ENCODE data around the gene LAMC3.

The LAMC3 gene

DNA sequence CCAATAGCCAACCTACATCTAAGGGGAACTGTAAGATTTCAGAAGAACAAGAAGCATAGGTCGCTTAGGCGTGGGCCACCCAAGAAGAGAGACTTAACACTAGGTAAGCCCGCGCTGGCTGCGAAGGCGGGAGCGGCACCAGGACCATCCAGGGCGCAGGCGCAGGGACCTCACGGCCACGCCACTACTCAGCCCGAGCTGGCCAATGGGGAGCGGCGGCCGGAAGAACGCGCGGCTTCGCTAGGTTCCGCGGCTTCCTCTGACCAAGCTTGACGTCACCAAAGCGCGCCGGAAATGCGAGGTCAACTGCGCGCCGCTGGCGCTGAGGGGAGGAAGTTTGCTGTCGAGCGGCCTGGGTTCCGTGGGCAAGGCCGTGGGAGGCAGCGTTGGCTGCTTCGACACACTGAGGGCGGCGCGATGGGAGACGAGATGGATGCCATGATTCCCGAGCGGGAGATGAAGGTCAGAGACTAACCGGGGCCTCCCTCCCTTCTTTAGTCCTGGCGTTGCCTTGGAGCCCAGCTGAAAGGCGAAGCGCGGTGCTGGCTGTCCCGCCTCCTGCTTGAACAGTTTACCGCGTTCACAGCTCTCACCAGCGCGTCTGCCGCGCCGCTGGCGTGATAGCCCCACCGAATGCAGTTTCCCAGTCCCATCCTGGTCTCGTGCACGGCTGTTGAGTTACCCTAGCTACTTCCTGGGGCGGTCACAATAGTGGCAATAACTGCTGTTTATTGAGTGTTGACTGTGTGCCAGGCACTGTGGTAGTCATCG, 116.5 kb downstream of the LAMC3 start, which contains the start of gene NUP214:
Gene NUP214, plus strand, starts transcription at position 299 of the 771 bp plus-strand sequence. Its CDS starts 119 bp downstream, at position 418.
- H3K4me3 Mint-ChIP-seq, result peak within 1 kb of the TSS; percentile 99
- peak within 1 kb of the TSS; percentile 99 for H3K27ac Mint-ChIP-seq
- ATAC-seq (replicated peaks), result peak; percentile 99
- H3K4me1 Mint-ChIP-seq, result peaks cover 8 to 17% of the 10 kb centered on the region in 2 donors
- DNase-seq, result peak; percentile 98
- peaks cover 11 to 14% of the 10 kb centered on the region in 2 donors for H3K36me3 Mint-ChIP-seq
- H3K9me3 Mint-ChIP-seq, result no peaks in the 10 kb centered on the region
- peaks cover 0 to 1% of the 10 kb centered on the region in 2 donors for H3K27me3 Mint-ChIP-seq

DNA sequence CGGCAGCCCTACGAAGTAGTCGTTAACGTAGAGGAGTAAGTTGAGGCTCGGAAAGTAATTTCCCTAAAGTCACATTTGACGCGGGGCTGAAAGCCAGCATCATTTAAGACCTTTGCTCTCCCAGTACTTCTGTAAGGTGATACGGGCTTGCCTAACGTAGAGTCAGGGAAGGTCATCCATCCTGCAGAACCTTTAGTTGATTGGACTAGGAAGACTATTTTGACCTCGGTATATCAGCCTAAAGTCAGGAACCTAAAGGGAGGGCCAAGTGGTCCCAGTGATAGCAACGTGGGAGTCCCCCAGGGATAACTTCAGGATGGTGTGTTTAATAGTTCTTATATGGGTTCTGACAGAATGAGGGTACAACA, 117.1 kb downstream of the LAMC3 start:
- H3K36me3 Mint-ChIP-seq, result peaks cover 12 to 14% of the 10 kb centered on the region in 2 donors
- H3K27me3 Mint-ChIP-seq, result no peaks in the 10 kb centered on the region
- peaks cover 8 to 17% of the 10 kb centered on the region in 2 donors for H3K4me1 Mint-ChIP-seq
- DNase-seq (no peak), ATAC-seq (replicated peaks) (no peak)
- H3K4me3 Mint-ChIP-seq, result peak overlapping the region; percentile 99
- H3K9me3 Mint-ChIP-seq, result no peaks in the 10 kb centered on the region
- peak overlapping the region; percentile 99 for H3K27ac Mint-ChIP-seq

DNA sequence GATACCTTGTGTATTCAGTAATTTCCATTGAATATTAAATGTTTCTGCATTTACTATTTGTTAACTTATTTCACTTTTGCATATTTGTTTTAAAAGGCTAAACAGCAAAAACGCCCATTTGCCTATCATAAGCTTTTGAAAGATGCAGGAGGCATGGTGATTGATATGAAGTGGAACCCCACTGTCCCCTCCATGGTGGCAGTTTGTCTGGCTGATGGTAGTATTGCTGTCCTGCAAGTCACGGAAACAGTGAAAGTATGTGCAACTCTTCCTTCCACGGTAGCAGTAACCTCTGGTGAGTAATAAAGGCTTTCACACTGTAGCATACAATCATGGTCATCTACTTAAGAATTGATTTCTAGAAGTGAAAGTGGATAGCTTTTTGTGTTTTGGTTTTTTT, 120.2 kb downstream of the LAMC3 start:
- Mint-ChIP-seq H3K27ac (no peak overlapping the region), H3K27me3 (no peaks in the 10 kb centered on the region), H3K36me3 (peaks cover 26 to 36% of the 10 kb centered on the region in 2 donors), H3K4me1 (peaks cover 11 to 17% of the 10 kb centered on the region in 2 donors), H3K9me3 (no peaks in the 10 kb centered on the region), H3K4me3 (no peak overlapping the region)
- DNase-seq (no peak), ATAC-seq (replicated peaks) (no peak)

DNA sequence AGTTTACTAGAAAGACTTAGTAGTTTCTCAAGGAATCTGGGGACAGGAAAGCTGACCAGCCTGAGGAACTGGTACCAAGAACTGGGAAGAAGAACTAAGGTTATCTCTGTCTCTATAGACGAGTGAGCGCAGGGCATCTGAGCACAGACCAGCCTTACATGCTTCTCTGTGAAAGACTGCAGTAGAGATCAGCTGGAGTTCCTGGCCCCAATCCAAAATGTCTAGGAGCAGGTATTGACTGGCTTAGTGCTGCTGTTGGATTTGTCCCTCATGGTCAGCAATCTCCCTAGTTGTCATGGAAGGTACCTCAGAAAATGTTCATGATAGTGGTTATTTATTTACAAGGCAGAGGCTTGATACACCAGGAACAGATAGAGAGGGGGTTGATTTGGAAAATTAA, 129.7 kb downstream of the LAMC3 start:
- no peak for DNase-seq
- H3K4me1 Mint-ChIP-seq, result no peaks in the 10 kb centered on the region
- H3K36me3 Mint-ChIP-seq, result peaks cover 41 to 60% of the 10 kb centered on the region in 2 donors
- no peaks in the 10 kb centered on the region for H3K9me3 Mint-ChIP-seq
- H3K4me3 Mint-ChIP-seq, result no peak overlapping the region
- no peak for ATAC-seq (replicated peaks)
- H3K27me3 Mint-ChIP-seq, result no peaks in the 10 kb centered on the region
- H3K27ac Mint-ChIP-seq, result no peak overlapping the region

DNA sequence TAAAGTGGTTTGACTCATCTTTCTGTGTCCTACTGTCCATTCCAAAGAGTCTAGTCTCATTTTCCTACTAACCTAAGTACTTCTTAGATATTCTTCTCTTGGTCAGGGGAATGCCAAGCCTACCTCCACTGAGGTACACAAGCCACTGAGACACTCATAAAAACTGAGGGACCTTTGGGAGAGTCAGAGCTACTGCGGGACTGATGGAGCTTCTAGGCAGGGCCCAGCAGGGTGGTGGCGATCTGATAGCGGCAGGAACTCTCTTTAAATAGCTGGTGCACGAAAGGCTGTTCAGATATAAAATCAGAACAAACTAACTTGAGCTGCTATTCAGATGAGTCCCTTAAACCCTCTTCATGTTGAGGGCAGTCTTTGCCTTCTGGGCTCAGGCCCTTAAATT, 131.1 kb downstream of the LAMC3 start:
- Mint-ChIP-seq H3K4me3 (no peak overlapping the region), H3K4me1 (no peaks in the 10 kb centered on the region), H3K27ac (no peak overlapping the region), H3K9me3 (no peaks in the 10 kb centered on the region), H3K36me3 (peaks cover 52 to 60% of the 10 kb centered on the region in 2 donors), H3K27me3 (no peaks in the 10 kb centered on the region)
- ATAC-seq (replicated peaks) (no peak), DNase-seq (no peak)

DNA sequence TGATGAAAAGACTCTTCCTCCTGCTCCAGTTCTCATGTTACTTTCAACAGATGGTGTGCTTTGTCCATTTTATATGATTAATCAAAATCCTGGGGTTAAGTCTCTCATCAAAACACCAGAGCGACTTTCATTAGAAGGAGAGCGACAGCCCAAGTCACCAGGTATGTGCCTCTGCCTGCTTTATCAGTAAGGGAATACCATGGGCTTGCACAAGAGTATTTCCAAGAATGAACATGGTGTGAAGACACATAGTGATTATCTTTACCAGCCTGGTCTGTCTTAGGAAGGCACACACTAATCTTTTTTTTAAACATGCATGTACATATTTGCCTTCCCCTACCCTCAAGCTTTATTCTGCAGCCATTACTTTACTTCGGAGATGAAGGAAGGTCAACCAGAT, 131.6 kb downstream of the LAMC3 start:
- Mint-ChIP-seq H3K27me3 (no peaks in the 10 kb centered on the region), H3K36me3 (peaks cover 56 to 62% of the 10 kb centered on the region in 2 donors), H3K4me1 (no peaks in the 10 kb centered on the region)

DNA sequence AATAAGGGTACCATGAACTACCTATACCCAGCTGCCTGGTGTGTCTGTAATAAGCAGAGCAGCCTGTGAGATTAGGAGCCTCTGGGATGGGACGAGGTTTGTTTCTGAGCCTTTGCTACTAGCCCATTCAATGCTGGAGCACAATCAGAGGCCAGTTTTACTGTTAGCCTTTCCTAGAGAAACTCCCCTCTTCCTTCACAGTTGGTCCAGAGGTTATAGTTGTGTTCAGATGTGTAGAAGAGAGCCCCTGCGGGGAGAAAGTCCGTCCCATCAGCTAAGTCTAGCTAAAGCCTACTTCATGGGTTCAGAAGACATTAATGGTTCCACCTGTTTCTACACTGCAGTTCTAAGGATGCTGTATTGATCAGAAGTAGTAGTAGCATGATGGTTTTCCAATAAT, 133.2 kb downstream of the LAMC3 start:
- no peaks in the 10 kb centered on the region for H3K27me3 Mint-ChIP-seq
- DNase-seq (no peak), ATAC-seq (replicated peaks) (no peak)
- H3K36me3 Mint-ChIP-seq, result peaks cover 60 to 63% of the 10 kb centered on the region in 2 donors
- H3K9me3 Mint-ChIP-seq, result no peaks in the 10 kb centered on the region
- no peaks in the 10 kb centered on the region for H3K4me1 Mint-ChIP-seq
- H3K4me3 Mint-ChIP-seq, result no peak overlapping the region
- no peak overlapping the region for H3K27ac Mint-ChIP-seq

More for the DNA sequence above, 131.6 kb downstream of the LAMC3 start:
- no peaks in the 10 kb centered on the region for H3K9me3 Mint-ChIP-seq
- H3K4me3 Mint-ChIP-seq, result no peak overlapping the region
- H3K27ac Mint-ChIP-seq, result no peak overlapping the region
- ATAC-seq (replicated peaks) (no peak), DNase-seq (no peak)
